Measurements from ENCODE around the gene DIP2A.

DIP2A gene

GRCh38 chr21:46618738-46619379 is 160.2 kb downstream of the DIP2A start:
- DNase-seq (ENCODE audit: low read depth, low spot score), result no peak
